Activated T-cell treated with anti-CD3 and anti-CD28 coated beads for 48 hours (primary cell): ENCODE data around the gene HOXD12.

Experiments
- DNase-seq: peaks from one replicate; pipeline ENCODE4 v3.0.0-alpha.2; 2020; ENCODE audit warnings: low read depth

Gene HOXD12

DNA sequence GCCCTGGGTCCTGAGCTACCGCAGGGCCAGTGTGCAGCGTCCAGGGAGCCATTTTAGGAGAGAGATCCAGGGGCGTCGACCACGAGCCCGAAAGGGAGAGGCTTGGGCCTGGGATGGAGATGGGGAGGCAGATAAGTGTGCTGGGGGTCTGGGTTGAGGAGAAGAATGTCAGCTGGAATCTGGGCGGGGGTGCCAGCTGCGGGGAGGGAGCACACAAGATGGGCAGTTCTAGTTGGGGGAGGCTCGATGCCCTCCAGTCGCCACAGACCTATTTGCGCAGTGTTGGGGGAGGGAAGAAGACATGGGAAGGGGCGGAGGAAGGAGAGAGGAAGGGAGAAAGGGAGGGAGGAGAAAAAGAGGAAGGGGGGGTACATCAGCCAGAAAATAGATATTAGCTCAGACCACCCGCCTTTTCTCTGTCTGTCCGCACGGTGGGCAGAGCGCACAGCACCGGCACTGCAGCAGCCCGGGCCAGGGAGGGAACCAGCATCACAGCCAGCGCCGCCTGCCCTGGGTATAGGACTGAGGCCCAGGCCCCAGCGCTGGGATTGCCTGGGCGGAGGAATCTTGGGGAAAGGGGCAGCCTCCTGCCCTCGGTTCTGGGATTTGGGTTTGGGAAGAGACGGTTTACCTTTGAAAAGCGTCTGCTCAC, 5.6 kb downstream of the HOXD12 start:
- no peak for DNase-seq

DNA sequence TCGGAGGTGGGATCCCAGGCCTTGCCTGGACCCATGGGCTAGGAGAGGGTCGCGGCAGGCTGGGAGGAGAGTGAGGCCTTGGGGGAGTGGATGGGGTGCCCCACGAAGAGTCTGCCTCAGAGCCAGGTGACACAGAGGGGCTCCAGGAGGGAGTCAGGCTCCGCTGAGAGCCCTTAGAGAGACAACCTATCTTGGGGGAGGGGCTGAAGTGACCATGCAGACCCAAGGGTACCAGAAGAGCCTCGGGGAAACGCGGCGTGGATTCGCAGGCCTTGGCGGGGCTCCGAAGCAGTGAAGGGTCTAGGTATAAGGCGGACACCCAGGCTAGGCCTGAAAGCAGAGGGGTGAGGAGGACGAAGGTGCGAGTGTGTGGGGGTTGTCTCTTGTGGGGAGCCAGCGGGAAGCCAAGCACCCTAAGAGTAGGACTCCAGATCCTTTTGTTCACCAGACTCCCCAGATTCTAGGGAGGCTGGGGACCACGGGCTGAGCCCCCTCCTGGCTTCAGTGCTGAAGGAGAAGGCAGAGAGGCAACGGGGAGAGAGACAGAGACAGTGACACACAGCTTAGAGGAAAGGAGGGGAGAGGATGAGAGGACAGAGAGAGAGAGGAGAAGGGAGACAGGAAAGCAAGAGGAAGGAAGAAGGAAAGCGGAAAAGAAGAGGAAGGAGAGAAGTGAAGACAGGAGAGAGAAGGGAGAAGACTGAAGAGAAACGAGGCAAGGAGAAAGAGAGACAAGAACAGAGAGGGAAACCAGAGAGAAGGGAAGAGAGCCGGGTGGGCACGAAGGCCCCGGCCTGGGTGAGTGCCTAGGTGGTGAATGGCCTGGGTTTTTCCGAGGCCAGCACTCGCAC, 6.4 kb downstream of the HOXD12 start:
- DNase-seq, result no peak

DNA sequence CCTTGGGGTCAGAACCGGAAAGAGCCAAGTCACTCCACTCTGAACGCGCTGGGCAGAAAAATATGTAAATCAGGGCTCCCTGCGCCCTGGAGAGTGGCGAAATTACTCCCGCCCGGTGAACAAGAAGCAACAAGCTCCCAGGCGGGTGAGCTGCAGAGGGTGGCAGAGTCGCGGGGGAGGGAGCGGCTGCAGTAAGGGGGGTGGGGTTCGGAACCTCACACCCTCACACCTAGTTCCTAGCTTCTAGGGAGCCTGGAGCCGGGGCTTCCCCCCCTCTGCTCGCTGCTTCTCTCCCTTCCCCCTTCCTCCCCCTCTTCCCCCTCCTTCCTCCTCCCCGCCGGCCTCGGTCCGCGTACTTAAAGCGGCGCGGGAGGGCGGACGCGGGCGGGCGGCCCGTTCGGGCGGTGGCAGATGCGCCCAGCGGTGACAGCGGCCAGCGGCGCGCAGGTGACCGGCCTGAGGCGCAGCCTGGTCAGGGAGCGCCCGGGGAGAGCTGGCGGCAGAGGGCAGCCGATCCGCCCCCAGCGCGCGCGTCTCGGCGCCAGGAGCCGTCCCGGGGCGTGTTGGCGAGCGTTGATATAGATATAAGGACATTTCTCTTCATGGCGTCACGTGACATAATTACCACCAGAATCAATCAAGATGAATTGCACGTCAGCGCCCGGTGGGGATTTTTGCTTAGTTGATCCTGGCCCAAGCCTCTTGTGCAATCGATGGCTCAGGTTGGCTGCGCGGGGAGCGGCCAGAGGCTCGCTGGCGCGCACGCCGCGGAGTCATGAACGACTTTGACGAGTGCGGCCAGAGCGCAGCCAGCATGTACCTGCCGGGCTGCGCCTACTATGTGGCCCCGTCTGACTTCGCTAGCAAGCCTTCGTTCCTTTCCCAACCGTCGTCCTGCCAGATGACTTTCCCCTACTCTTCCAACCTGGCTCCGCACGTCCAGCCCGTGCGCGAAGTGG, 7.3 kb downstream of the HOXD12 start, which contains the start of gene HOXD11:
HOXD11 (plus strand) TSS at position 700 of the 959 bp plus-strand sequence; CDS start at position 776, 76 bp downstream.
- DNase-seq, result no peak

DNA sequence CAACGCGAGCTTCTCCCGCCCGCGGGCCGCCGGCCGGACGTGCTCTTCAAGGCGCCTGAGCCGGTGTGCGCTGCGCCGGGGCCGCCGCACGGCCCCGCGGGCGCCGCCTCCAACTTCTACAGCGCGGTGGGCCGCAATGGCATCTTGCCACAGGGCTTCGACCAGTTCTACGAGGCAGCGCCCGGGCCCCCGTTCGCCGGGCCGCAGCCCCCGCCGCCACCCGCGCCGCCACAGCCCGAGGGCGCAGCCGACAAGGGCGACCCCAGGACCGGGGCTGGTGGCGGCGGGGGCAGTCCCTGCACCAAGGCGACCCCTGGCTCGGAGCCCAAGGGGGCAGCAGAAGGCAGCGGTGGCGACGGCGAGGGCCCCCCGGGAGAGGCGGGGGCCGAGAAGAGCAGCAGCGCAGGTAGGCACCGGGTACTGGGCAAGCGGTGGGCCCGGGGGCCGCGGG, 8.2 kb downstream of the HOXD12 start:
- no peak for DNase-seq

DNA sequence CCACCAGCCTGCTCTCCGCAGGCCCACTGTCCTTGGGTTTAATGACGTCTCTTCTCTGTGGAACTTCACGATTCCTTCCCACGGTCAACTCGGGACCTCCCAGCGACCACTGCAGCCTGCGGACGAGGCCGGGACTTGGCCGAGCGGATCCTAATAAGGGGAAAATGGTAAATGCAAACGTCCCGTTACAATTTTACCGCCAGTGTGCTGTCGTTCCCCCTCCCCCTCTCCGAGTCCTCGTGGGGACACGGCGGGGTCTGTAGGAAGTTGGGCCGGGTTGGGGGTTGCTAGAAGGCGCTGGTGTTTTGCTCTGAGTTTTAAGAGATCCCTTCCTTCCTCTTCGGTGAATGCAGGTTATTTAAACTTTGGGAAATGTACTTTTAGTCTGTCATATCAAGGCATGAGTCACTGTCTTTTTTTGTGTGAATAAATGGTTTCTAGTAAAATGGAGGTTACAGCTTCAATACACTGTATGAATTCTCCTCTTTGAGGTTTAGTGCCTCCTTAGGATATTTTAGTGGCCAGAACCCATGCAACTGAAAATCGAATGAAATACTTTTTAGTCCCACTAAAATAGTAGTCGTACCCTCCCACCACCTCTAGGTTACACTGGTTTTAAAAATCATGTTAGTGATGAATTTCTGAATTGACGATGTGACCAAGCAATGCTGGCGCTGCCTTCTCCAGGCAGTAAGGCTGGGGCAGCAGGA, 9.8 kb downstream of the HOXD12 start:
- DNase-seq, result no peak

DNA sequence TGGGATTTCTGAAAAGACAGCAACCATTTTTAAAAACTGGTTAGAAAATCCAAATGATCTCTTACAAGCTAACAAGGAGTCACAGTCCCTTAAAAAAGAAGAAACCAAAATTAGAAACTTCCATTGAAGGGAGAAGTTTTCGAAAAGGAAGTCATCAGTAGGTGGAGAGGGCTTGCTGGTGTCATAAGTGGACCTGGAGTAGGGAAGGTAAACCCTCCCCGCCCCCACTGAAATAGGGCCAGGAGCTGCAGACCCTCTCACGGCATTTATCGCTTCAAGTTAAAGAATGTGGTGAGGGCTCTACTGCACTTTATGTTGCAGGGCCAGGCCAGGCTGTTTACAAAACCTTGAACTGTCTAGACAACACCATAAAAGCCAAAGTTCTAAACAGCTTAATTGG, 10.4 kb downstream of the HOXD12 start:
- DNase-seq, result no peak

DNA sequence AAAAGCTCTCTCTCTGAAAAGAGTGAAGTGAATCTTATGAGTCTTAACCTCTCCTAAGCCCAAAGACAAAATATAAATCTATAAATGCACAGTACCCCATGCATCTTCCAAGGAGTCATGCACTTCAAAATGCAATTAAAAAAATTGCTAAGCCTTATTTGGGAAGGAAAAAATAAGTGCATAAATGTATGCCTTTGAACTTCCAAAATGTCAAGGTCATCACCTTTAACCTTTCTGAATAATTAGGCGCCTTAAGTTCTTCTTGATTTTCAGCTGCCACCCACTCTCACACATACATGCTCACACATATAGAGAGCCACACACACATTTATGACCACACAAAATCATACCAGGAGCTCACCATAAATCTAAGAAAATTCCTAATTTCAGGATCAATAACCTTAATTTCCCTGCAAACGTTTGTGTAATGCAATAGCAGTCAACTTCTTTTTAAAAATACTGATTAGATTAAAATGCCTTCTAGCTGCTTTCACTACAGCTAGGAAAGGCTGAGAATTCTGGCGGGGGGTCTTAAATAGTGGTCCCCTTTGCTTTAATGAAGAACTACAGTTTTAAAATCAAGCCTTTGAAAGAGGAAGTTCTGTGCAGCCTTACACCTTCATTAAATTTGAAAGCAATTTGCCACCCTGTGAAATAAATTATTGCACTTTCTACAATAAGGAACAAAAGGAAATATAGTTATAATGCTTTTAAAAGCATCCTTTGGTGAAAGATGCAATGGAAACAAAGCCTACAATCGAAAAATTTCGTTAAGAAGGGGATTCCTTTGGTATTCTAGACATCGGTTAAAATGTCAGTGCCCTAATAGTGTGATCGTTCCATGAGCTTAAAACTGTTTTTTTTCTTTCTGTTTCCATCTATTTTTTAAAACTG, 11.1 kb downstream of the HOXD12 start:
- DNase-seq, result no peak

DNA sequence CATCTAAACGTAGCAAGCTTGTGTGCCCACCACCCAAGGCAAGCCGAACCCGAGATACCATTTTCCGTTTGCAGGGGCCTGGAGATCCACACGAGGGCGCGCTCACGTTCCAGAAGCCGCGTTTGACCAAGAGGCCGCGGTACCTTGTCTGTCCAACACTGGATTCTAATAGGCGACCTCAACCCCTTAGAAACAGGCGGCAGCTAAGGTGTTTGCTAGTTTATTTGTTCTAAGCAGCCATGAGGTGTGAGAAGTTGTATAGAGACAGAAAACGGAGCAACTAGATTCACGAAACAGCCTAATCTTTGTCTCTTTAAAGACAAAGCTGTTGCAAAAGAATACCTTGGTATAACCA, 11.7 kb downstream of the HOXD12 start:
- no peak for DNase-seq

DNA sequence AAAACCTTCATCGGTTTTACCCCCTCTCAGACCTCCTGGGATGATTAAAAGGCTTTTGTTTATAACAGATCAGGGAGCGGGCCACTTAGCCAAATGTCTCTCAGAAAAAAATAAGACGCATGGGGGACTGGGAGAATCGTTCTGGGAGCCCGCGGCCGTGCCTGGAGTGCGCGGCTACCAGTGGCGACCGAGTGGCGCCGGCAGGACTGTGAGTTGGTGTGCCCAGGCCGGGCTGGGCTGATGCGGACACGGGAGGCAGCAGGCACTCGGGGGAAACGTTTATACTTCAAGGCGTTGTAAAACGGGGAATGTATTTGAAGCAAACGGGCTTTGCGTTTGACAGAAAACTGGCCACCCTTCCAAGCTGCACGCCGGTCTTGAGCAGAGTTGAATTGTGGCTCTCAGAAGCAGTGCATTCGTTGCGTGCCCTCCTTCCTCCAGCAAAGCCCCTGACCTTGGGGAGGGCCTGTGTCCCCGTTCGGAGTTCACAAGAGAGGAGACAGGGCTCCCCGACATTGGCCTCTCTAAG, 12.3 kb downstream of the HOXD12 start:
- no peak for DNase-seq

DNA sequence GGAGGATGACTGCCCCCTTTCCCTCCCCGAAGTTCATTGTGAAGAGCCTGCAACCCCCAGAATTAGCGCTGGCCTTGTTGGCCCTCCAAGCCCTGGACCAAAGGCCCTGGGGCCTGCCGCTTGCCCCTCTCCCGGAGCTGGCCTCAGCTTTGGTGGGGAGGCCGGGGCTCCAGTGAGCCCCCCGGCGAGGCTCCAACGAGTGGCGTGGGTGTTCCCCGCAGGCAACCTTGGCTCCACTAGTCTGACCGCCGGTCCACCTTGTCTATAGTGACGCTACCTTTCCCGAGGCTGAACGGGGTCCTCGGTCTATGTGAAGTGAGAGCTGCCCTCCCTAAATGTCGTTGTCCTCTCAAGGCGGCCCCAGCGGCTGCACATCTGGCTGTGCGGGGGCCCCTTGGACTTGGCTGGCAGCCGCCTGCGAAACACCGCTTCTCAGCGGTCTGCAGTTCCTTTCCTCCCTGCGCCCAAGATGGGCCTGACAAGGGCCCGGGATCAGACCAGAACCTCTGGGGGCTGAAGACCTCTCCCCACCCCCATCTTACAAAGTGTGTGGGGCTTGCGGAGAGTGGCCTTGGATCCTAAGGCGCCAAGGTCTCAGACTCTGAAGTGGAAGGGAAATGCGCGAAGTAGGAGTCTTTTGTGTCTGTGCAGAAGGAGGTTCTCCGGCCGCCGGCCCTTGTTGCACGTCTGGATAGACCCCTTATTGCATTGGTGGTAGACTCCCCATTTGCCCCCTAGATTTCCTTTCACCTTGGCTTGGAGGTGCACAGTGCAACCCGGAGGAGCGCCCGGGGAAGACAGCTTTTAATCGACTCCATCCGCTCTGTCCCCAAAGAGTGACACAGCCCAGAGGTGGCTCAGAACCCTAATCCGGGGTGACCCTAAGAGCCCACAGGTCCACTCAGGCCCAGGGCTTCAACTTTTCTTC, 13.0 kb downstream of the HOXD12 start:
- no peak for DNase-seq

DNA sequence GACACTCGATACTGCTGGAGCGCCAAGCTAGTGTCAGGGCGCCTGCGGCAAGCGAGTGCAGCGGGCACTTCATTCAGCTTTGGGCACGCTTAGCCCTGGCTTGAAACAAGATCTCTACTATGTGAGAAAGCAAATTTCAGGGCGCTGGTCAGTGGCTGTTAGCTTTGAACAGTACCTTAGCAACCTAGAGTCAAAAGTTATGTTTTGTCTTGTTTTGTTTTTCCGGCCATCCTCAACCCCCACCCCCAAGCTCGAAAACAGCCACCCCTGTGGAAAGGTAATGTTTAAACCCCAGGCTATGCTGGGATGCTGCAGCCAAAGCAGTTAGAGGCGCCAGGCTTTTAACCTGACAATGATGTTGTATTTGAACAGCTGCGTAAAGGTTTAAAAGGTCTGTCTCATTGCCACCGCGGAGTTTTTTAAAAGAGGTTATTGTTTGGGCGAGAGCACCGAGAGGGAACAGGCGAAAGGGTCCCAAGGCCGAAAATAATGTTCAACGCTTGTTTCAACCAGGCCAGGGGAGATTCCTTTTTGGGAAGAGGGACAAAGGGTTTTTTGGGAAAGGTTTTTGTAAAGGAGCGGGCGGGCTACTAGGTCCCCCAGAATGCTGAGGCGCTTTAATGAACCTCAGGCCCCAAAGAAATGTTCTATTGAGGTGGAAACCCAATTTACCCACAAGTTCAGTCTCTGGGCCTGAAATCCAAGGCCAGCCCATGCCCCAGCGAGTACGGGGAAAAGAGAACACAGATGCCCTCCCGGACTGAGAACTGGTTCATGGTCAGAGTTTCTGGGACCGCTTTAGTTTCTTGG, 14.7 kb downstream of the HOXD12 start:
- DNase-seq, result no peak

DNA sequence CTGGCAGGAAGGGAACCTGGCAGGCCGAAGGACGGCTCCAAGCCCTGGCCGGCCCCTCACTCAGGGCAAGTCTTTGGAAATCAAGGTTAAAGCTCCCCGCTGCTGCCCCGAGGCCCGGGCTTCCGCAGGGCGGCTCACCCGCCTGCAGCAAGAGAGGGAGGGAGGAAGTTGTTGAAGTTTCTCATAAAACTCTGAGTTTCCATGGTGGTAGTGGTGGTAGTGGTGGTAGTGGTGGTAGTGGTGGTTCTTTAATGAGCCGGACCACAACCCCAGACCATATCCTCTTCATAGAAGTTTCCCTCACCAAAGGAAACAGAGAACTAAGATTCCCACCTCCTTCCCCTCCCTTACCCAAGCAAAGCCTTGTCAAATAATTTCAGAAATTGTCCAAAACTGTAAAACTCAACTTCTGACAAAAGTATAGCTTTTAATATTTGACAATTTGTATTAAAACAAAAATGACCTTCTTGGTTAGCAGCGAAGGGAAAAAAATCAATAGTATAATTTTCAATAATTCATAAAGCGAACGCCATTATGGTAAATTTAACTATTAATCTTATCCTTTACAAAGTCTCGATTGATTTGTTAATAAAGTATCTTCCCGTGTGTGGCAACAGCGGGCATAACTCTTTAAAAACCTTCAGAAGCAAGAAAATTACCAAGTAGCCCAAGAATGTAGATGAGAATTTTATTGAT, 15.5 kb downstream of the HOXD12 start:
- no peak for DNase-seq

DNA sequence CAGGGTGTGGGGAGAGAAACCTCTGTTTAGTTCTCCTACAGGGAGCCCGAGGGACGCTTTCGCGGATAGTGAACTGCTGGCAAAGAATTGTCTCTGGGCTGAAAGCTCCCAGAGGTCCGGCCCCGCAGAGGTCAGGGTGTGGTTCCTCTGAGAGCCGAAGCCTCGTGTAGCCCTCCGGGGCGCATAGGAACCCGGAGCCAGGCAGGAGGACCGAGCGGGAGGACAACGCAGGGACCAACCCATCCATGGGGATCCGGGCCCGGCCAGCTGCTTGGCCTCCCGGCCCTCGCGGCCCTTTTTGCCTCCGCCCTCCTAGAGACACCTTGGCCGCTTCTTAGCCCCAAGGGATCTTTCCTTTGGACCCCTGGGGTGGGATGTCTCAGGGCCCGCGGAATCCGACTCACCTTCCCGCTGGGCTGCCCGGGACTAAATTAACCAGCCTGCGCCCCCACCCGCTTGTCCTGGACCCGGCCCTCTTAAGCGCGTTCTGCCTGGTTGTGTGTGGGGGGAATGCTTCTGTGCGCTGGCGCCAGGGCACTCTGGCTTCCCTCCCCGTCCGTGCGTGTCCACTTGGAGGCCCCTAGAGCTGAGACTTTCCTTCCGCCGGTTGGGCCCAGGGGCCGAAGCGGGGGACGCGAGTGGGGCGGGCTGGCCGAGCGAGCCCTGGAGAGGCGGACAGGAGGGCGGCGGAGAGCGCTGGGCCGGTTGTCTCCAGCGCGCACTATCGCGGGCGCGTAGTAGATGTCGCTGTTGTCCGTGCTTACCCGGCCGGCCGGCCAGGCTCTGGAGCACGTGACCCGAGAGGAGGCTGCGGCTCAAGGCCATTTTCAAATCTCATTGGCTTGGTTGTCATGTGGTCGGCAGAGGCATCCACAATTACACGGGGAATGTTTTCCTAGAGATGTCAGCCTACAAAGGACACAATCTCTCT, 16.6 kb downstream of the HOXD12 start, which contains the start of gene HOXD10:
HOXD10 (plus strand) TSS at position 896 of the 931 bp plus-strand sequence. CDS start 56 bp downstream, outside the sequence.
- DNase-seq, result no peak

DNA sequence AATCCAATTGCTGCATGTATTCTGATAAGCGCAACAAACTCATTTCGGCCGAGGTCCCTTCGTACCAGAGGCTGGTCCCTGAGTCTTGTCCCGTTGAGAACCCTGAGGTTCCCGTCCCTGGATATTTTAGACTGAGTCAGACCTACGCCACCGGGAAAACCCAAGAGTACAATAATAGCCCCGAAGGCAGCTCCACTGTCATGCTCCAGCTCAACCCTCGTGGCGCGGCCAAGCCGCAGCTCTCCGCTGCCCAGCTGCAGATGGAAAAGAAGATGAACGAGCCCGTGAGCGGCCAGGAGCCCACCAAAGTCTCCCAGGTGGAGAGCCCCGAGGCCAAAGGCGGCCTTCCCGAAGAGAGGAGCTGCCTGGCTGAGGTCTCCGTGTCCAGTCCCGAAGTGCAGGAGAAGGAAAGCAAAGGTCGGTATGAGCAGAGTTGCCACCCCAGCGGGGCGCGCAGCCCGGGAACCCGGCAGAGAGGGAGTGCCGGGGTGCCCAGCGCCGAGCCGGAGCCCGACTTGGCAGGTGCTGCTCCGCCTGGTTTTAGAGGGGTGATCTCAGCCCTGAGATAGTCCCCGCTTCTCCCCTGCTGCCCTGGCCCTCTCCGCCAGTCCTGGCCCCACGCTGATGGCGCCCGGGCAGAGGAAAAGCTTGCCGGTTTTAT, 17.7 kb downstream of the HOXD12 start:
- DNase-seq, result no peak

DNA sequence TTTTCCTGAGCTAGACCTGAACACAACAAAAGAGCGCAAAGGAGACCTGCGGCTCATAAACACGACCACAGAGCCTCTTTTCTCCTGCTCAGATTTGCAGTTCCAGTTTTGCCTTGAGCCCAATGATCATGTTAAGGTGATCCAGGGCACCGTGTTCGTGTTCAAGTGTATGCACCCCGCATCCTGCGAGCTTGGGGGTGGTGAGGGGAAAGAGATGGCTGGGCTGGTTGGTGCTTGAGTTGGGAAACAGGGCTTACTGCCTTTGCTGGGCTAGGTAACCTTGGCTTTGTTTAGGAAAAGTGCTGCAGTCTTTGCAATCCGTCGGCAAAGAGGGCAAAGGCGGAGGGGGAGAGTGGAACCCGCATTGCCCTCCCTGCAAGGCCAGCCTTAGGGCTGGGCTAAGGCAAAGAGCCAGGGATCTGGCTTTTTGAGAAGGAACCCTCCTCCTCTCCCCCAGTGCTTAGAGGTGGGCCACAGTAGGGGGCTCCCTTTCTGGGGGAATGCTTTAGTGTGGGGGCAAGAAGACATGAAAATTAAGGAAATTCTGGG, 18.3 kb downstream of the HOXD12 start:
- DNase-seq, result no peak
